Thymus (tissue), 11 donors: ENCODE results near the gene DLD. TPM values are rescaled to one million over a fixed set of nuclear protein-coding genes. Genes with fewer than 3 reads are reported as not detected.

Experiments used
- DNase-seq, 9 donors: peaks; one replicate each; pipeline ENCODE4 v3.0.0-alpha.2; 2013; ENCODE audit warnings: low spot score in 9 of 9, low read depth in 6 of 9, missing footprints in 1 of 9
- H3K27ac ChIP-seq, 2 donors: one replicate each; pipeline ENCODE4 v1.5.1; 2013; ENCODE audit warnings: control low read depth in 1 of 2, low read depth in 1 of 2, low read length in 1 of 2, mild to moderate bottlenecking in 1 of 2, moderate library complexity in 1 of 2
- H3K27me3 ChIP-seq, 2 donors: one replicate each; pipeline ENCODE4 v1.5.1; 2013; ENCODE audit warnings: low read length in 1 of 2; ENCODE audit not compliant: control insufficient read depth in 2 of 2, insufficient read depth in 1 of 2
- H3K36me3 ChIP-seq, 2 donors: one replicate each; pipeline ENCODE4 v1.5.1; 2013; ENCODE audit warnings: low read length in 1 of 2, mild to moderate bottlenecking in 1 of 2, moderate library complexity in 1 of 2; ENCODE audit not compliant: control insufficient read depth in 2 of 2, insufficient read depth in 2 of 2
- H3K4me1 ChIP-seq, 2 donors: one replicate each; pipeline ENCODE4 v1.5.1; 2013; ENCODE audit warnings: low read length in 2 of 2; ENCODE audit not compliant: control insufficient read depth in 2 of 2, insufficient read depth in 2 of 2
- H3K4me3 ChIP-seq, 2 donors: one replicate each; pipeline ENCODE4 v1.5.1; 2013; ENCODE audit warnings: low read length in 2 of 2, control low read depth in 1 of 2, mild to moderate bottlenecking in 1 of 2
- H3K9me3 ChIP-seq, 2 donors: one replicate each; pipeline ENCODE4 v1.5.1; 2013; ENCODE audit warnings: low read length in 1 of 2, mild to moderate bottlenecking in 1 of 2; ENCODE audit not compliant: control insufficient read depth in 2 of 2, insufficient read depth in 1 of 2
- WGBS: extraction: QIAGEN DNeasy Blood & Tissue Kit; methylation state at CpG from one replicate; pipeline ENCODE4 v1.1.7; 2013; 5-methylcytosine and 5-hydroxymethylcytosine counted together
- polyA plus RNA-seq: library from polyadenylated mRNA; stranded (reverse); fragments of 200-250 nt; gene quantifications from one replicate; pipeline ENCODE4 v1.2.3, GENCODE V29; 2013
- total RNA-seq: library from RNA; stranded (reverse); fragments of 120-200 nt; gene quantifications from one replicate; pipeline ENCODE4 v1.2.4, GENCODE V29; 2013
- donor health status: healthy.

Gene DLD
- total and polyA plus RNA-seq, 2 donors: 42.4 to 44.2 TPM

- no peak overlapping the region for H3K27ac ChIP-seq
- peaks cover 3 to 38% of the 10 kb centered on the region in 2 donors for H3K36me3 ChIP-seq
- WGBS: 91% methylated on average over 2 of the region's 2 CpGs
- H3K9me3 ChIP-seq: no peaks in the 10 kb centered on the region
- no peaks in the 10 kb centered on the region for H3K27me3 ChIP-seq
- no peaks in the 10 kb centered on the region for H3K4me1 ChIP-seq
- no peak for DNase-seq
- no peak overlapping the region for H3K4me3 ChIP-seq
Observed at GRCh38 chr7:107898997-107899594, 8.1 kb downstream of the DLD start.

DNA sequence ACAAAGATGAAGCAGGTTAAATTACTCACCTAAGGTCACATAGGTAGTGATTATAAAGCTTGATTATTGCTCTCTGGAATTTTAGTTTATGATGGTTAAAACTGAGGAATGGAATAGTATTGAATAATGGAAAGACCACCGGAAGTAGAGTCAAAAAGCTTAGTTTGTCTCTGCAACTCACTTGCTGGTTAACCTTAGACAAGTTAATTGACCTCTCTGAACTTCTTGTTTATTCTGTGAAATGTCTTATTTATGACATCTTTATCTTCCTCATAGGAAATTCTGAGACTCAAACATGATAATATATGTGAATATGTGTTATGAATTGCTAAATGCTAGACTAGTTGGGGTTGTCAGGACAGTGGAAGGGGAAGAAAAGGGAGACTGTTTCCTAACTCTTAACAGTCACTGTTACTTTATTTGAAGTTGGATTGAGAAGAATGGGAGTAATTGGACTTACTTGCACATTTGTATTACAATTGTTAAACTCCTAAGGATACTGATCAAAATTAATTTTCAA lies 9.6 kb downstream of the DLD start:
- Histone ChIP-seq H3K4me1 (no peaks in the 10 kb centered on the region), H3K27ac (no peak overlapping the region), H3K36me3 (peaks cover 0 to 37% of the 10 kb centered on the region in 2 donors), H3K9me3 (no peaks in the 10 kb centered on the region), H3K27me3 (no peaks in the 10 kb centered on the region), H3K4me3 (no peak overlapping the region)
- DNase-seq: no peak
- 97% methylated on average over 1 of the region's 1 CpG for WGBS

GRCh38 chr7:107902381-107902780 lies 11.4 kb downstream of the DLD start:
- Histone ChIP-seq H3K9me3 (no peaks in the 10 kb centered on the region), H3K27ac (no peak overlapping the region), H3K4me3 (no peak overlapping the region), H3K36me3 (peaks cover 5 to 46% of the 10 kb centered on the region in 2 donors), H3K4me1 (no peaks in the 10 kb centered on the region), H3K27me3 (no peaks in the 10 kb centered on the region)
- DNase-seq: no peak

DNA sequence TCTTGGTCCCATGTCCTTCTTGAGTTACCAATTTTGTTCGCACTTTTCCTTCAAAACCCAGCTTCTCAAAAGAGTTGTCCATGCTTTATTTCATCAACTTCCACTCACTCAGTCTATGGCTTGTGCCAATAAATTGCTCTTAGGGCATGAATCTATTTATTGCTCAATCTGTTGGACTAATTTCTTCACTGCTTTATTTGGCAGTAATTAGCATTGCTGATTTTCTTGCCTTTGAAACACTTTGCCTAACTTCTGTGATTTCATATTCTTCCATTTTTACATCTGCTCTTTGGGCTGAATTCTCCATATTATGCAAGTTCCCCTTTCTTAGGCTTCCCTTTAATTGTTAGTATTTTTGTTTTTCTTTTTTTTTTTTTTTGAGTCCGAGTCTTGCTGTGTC lies 16.8 kb downstream of the DLD start:
- no peak for DNase-seq
- Histone ChIP-seq H3K27ac (no peak overlapping the region), H3K27me3 (no peaks in the 10 kb centered on the region), H3K36me3 (peaks cover 5 to 62% of the 10 kb centered on the region in 2 donors), H3K9me3 (no peaks in the 10 kb centered on the region), H3K4me3 (no peak overlapping the region), H3K4me1 (no peaks in the 10 kb centered on the region)
- 99% methylated on average over 2 of the region's 2 CpGs for WGBS

DNA sequence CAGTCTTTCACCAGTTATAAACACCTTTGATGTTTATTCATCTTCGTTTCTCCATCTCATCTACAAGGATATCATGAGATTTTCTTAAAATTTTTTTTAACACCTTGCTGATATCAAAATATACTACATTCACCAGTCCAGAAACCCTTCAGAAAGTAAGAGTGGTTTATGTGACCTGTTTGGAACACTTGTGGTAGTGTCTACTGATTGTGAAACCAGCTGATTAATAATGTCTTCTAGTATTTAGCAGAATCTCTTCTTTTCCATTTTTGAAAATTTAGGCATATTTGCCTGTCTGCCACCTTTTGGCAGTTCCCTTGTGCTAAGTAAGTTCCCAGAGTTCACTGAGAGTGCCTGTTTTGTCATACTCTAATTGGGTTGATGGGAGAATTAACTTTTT lies 18.5 kb downstream of the DLD start:
- peaks cover 5 to 57% of the 10 kb centered on the region in 2 donors for H3K36me3 ChIP-seq
- H3K4me1 ChIP-seq: no peaks in the 10 kb centered on the region
- H3K27ac ChIP-seq: no peak overlapping the region
- WGBS: 96% methylated on average over 1 of the region's 1 CpG
- no peak overlapping the region for H3K4me3 ChIP-seq
- no peaks in the 10 kb centered on the region for H3K9me3 ChIP-seq
- DNase-seq: no peak
- no peaks in the 10 kb centered on the region for H3K27me3 ChIP-seq

DNA sequence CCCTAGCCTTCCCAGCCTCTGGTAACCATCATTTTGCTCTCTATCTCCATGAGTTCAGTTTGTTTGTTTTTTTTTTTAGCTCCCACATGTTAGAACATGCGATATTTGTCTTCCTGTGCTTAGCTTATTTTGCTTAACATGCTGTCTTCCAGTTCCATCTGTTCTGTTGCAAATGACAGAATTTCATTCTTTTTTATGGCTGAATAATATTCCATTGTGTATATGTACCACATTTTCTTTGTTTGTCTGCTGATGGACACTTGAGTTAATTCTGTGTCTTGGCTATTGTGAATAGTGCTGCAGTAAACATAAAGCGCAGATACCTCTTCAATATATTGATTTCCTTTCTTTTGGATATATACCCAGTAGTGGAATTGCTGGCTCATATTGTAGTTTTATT lies 21.0 kb downstream of the DLD start:
- no peak overlapping the region for H3K27ac ChIP-seq
- no peaks in the 10 kb centered on the region for H3K9me3 ChIP-seq
- H3K4me3 ChIP-seq: no peak overlapping the region
- H3K4me1 ChIP-seq: no peaks in the 10 kb centered on the region
- no peak for DNase-seq
- H3K27me3 ChIP-seq: no peaks in the 10 kb centered on the region
- H3K36me3 ChIP-seq: peaks cover 3 to 49% of the 10 kb centered on the region in 2 donors
- WGBS: 99% methylated on average over 2 of the region's 2 CpGs

- H3K4me1 ChIP-seq: no peaks in the 10 kb centered on the region
- H3K27ac ChIP-seq: no peak overlapping the region
- H3K36me3 ChIP-seq: peaks cover 11 to 53% of the 10 kb centered on the region in 2 donors
- no peak overlapping the region for H3K4me3 ChIP-seq
- 99% methylated on average over 2 of the region's 2 CpGs for WGBS
- no peaks in the 10 kb centered on the region for H3K27me3 ChIP-seq
- no peak for DNase-seq
- no peaks in the 10 kb centered on the region for H3K9me3 ChIP-seq
Observed at GRCh38 chr7:107913851-107914250, 22.9 kb downstream of the DLD start.

- no peak overlapping the region for H3K27ac ChIP-seq
- H3K27me3 ChIP-seq: no peaks in the 10 kb centered on the region
- H3K4me1 ChIP-seq: no peaks in the 10 kb centered on the region
- H3K4me3 ChIP-seq: no peak overlapping the region
- WGBS: 77% methylated on average over 1 of the region's 1 CpG
- no peak for DNase-seq
- no peaks in the 10 kb centered on the region for H3K9me3 ChIP-seq
- H3K36me3 ChIP-seq: peaks cover 11 to 52% of the 10 kb centered on the region in 2 donors
Observed at GRCh38 chr7:107914831-107915230, 23.8 kb downstream of the DLD start.

DNA sequence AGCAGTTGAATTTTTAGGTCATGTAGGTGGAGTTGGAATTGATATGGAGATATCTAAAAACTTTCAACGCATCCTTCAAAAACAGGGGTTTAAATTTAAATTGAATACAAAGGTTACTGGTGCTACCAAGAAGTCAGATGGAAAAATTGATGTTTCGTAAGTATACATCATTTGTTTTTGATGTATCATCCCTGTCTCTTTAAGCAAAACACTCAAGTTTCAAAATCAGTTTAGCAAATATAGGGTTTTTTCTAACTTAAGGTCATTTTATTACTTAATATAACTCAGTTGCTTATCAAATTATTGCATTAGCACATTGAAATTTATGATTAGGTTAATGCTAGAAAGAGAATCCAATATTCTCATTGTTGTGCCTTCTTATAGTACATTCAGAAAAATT lies 24.6 kb downstream of the DLD start:
- H3K36me3 ChIP-seq: peaks cover 11 to 54% of the 10 kb centered on the region in 2 donors
- no peak overlapping the region for H3K4me3 ChIP-seq
- no peak for DNase-seq
- H3K9me3 ChIP-seq: no peaks in the 10 kb centered on the region
- no peaks in the 10 kb centered on the region for H3K27me3 ChIP-seq
- H3K4me1 ChIP-seq: peaks cover 3% of the 10 kb centered on the region in 2 donors
- WGBS: 96% methylated on average over 2 of the region's 2 CpGs
- no peak overlapping the region for H3K27ac ChIP-seq
